Measurements from ENCODE around the gene SEMA4D.

The SEMA4D gene

DNA sequence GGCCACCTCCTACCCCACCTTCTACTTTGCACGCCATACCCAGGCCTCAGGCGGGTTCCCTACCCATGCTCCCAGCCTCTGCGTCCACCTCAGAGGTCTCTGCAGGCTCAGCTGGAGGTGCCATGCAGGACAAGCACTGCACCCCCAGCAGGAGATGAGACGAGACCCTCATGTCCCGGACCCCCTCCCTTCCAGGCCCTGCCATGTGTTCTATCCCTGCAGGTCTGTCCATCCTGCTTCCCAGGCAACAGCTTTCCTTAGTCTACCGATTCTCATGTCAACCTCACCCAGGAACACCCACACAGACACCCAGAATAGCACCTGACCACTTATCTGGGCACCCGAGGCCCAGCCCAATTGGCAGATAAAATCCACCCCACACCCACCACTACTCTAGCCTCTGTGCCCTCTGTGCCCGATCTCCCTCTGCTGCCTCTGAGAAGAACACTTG lies 52.1 kb downstream of the SEMA4D start:
- Histone ChIP-seq H3K36me3 (ENCODE audit: control insufficient read depth, insufficient read depth, low read length) (no peaks in the 10 kb centered on the region), H3K4me2 (ENCODE audit: low read length) (no peak overlapping the region), H3K9me3 (ENCODE audit: control insufficient read depth, low read length) (no peaks in the 10 kb centered on the region), H3K4me1 (no peaks in the 10 kb centered on the region), H3K4me3 (ENCODE audit: low read depth, low read length) (no peak overlapping the region), H2AFZ (no peak overlapping the region), H3K27ac (no peak overlapping the region), H3K79me2 (no peaks in the 10 kb centered on the region), H3K27me3 (ENCODE audit: control insufficient read depth, insufficient read depth, low read length) (no peaks in the 10 kb centered on the region), H3K9ac (no peak overlapping the region)
- TF ChIP-seq, protein P1, sequence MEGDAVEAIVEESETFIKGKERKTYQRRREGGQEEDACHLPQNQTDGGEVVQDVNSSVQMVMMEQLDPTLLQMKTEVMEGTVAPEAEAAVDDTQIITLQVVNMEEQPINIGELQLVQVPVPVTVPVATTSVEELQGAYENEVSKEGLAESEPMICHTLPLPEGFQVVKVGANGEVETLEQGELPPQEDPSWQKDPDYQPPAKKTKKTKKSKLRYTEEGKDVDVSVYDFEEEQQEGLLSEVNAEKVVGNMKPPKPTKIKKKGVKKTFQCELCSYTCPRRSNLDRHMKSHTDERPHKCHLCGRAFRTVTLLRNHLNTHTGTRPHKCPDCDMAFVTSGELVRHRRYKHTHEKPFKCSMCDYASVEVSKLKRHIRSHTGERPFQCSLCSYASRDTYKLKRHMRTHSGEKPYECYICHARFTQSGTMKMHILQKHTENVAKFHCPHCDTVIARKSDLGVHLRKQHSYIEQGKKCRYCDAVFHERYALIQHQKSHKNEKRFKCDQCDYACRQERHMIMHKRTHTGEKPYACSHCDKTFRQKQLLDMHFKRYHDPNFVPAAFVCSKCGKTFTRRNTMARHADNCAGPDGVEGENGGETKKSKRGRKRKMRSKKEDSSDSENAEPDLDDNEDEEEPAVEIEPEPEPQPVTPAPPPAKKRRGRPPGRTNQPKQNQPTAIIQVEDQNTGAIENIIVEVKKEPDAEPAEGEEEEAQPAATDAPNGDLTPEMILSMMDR (IDR thresholded peaks at IDR 0.05) = no peak

DNA sequence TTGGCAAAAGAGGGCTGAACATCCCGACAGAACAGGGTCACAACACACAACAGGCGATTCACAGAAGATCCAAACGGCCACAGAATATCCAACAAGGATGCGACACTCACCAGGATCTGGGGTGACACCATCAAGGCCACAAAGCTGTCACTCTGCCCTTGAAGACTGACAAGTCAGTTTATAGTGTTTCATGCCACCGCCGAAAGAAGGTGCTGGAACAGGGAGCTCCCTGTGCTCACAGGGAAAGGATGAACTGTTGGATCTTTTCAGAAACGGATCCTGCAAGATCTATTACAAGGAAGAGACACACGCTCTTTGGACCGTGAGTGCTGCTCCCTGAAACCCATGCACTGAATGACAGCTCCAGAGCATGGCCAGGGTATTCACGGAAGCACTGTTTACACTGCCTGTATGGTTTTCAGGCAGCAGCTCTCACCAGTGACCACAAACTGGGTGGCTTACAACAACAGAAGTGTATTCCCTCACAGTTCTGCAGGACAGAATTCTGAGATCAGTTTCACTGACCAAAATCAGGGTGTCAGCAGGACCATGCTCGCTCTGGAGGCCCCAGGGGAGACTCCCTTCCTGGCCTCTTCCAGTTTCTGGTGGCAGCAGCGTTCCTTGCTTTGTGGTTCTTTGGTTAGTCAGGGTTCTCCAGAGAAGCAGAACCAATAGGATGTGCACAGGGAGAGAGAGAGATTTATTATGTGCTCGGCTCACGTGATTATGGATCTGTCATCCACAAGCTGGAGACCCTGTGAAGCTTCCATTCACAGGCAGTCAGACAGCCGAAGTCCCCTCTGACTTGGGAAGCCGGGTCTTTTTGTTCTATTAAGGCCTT lies 52.8 kb downstream of the SEMA4D start:
- no peak overlapping the region for H3K4me3 ChIP-seq (ENCODE audit: low read depth, low read length)
- no peak overlapping the region for H2AFZ ChIP-seq
- no peaks in the 10 kb centered on the region for H3K27me3 ChIP-seq (ENCODE audit: control insufficient read depth, insufficient read depth, low read length)
- no peaks in the 10 kb centered on the region for H3K36me3 ChIP-seq (ENCODE audit: control insufficient read depth, insufficient read depth, low read length)
- no peaks in the 10 kb centered on the region for H3K4me1 ChIP-seq
- TF ChIP-seq, protein P1 (IDR thresholded peaks at IDR 0.05) = no peak
- H3K79me2 ChIP-seq = no peaks in the 10 kb centered on the region
- H3K9me3 ChIP-seq (ENCODE audit: control insufficient read depth, low read length) = no peaks in the 10 kb centered on the region
- H3K4me2 ChIP-seq (ENCODE audit: low read length) = no peak overlapping the region
- H3K9ac ChIP-seq = no peak overlapping the region
- H3K27ac ChIP-seq = no peak overlapping the region

DNA sequence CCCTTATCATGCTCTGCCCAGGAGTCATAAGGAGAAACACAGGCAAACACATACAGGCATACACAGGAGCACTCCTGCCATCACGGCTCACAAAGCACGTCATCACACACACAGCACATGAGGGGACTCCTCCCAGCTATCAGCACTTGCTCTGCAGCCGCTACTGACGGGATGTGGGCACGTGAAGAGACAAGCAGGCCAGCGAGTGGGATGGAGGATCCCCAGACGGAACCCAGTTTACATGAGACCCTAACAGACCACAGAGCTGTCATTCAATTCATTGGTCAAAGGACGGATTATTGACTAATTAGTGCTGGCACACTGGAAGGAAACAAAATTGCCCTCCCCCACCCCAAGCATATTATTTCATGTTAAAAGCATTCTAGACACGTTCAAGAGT lies 53.6 kb downstream of the SEMA4D start:
- no peak overlapping the region for H3K4me3 ChIP-seq (ENCODE audit: low read depth, low read length)
- H3K27me3 ChIP-seq (ENCODE audit: control insufficient read depth, insufficient read depth, low read length) = no peaks in the 10 kb centered on the region
- no peak overlapping the region for H2AFZ ChIP-seq
- no peak overlapping the region for H3K4me2 ChIP-seq (ENCODE audit: low read length)
- H3K36me3 ChIP-seq (ENCODE audit: control insufficient read depth, insufficient read depth, low read length) = no peaks in the 10 kb centered on the region
- H3K79me2 ChIP-seq = no peaks in the 10 kb centered on the region
- H3K4me1 ChIP-seq = no peaks in the 10 kb centered on the region
- no peak overlapping the region for H3K27ac ChIP-seq
- TF ChIP-seq, protein P1 (IDR thresholded peaks at IDR 0.05) = no peak
- no peak overlapping the region for H3K9ac ChIP-seq
- H3K9me3 ChIP-seq (ENCODE audit: control insufficient read depth, low read length) = no peaks in the 10 kb centered on the region

DNA sequence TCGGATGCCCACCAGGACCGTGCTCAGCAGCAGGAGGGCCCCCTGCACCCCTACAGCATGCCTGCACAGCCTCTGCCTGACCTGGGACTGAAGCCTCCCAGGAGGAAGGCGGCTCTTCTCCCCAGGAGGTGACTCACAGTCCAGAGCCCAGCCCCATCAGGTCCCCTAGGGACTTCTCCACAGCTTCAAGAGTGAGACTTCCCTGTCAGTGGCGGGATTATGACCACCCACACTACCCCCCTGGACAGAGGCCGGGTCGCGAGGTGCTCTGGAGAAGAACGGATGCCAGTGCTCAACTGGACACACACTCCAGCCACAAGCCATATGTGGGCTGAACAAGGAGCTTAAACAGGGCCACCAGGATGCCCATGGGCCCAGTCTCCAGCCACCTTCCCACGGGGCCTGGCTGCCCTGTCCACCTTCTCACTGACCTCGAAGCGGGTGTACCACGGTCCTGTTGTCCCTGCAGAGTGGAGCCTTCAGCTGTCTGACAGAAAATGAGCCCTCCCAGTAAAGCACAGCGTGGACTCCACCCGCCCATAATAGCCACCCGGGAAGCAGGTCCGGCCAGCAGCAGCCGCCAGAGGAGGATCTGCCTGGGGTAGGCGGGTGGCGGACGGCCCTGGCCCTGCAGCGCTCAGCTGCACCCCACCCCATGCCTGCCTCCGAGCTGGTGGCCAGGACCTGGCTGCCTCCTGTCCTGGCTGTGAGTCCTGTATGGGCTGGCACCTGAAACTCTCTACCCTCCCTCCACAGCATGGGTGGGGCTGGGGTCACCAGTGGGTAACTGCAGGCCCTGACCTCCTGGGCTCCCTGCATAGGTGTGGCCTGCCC lies 54.7 kb downstream of the SEMA4D start:
- Histone ChIP-seq H3K4me2 (ENCODE audit: low read length) (no peak overlapping the region), H3K9ac (no peak overlapping the region), H3K27me3 (ENCODE audit: control insufficient read depth, insufficient read depth, low read length) (no peaks in the 10 kb centered on the region), H3K4me3 (ENCODE audit: low read depth, low read length) (no peak overlapping the region), H3K79me2 (no peaks in the 10 kb centered on the region), H3K9me3 (ENCODE audit: control insufficient read depth, low read length) (no peaks in the 10 kb centered on the region), H3K27ac (no peak overlapping the region), H2AFZ (no peak overlapping the region), H3K36me3 (ENCODE audit: control insufficient read depth, insufficient read depth, low read length) (no peaks in the 10 kb centered on the region), H3K4me1 (no peaks in the 10 kb centered on the region)
- TF ChIP-seq, protein P1 (IDR thresholded peaks at IDR 0.05) = no peak

All from parathyroid adenoma (tissue), 2 donors.